ENCODE results near the gene MFAP3.

Gene MFAP3

GRCh38 chr5:154088801-154089200, 50.0 kb downstream of the MFAP3 start:
- no peak for DNase-seq (ENCODE audit: extremely low read depth in 1 of 2, low read depth in 1 of 2)

- no peak for DNase-seq (ENCODE audit: extremely low read depth in 1 of 2, low read depth in 1 of 2)
These were observed 51.9 kb downstream of the MFAP3 start for GRCh38 chr5:154090656-154091055.

GRCh38 chr5:154092356-154093141, 53.8 kb downstream of the MFAP3 start:
- DNase-seq (ENCODE audit: extremely low read depth in 1 of 2, low read depth in 1 of 2): no peak

GRCh38 chr5:154093142-154093532, 54.4 kb downstream of the MFAP3 start:
- no peak for DNase-seq (ENCODE audit: extremely low read depth in 1 of 2, low read depth in 1 of 2)

- DNase-seq (ENCODE audit: extremely low read depth in 1 of 2, low read depth in 1 of 2): no peak
These were observed 57.1 kb downstream of the MFAP3 start for GRCh38 chr5:154095904-154096303.

- no peak for DNase-seq (ENCODE audit: extremely low read depth in 1 of 2, low read depth in 1 of 2)
These were observed 58.3 kb downstream of the MFAP3 start for GRCh38 chr5:154097031-154097430.

- no peak for DNase-seq (ENCODE audit: extremely low read depth in 1 of 2, low read depth in 1 of 2)
These were observed 59.7 kb downstream of the MFAP3 start for GRCh38 chr5:154098465-154098864.

- no peak for DNase-seq (ENCODE audit: extremely low read depth in 1 of 2, low read depth in 1 of 2)
These were observed 62.4 kb downstream of the MFAP3 start for GRCh38 chr5:154101184-154101583.

- no peak for DNase-seq (ENCODE audit: extremely low read depth in 1 of 2, low read depth in 1 of 2)
These were observed 64.5 kb downstream of the MFAP3 start for GRCh38 chr5:154103233-154103632.
